HepG2 (cell line): Measurements from ENCODE around the gene CEP250. TPM values are rescaled to one million over a fixed set of nuclear protein-coding genes. Genes with fewer than 3 reads are reported as not detected.

Experiments
- ATAC-seq: fragments of 200-7000 bp; cut with Tn5 transposase; 3 replicates; pipeline ENCODE4 v1.9.1; 2020; ENCODE audit warnings: mild to moderate bottlenecking, moderate library complexity
- BruUV-seq: library from RNA; stranded (reverse); fragments of 400-500 nt; replicated peaks from 2 replicates; lab custom pipeline; 2021; lab: Mats Ljungman, UMichigan
- CTCF ChIA-PET: fragments of 300-600 bp; formaldehyde crosslinking; extraction: SDS; loops from one replicate; lab custom pipeline; 2021; ENCODE audit warnings: low total read pairs, inconsistent platforms, low intra/inter-chr PET ratio; lab: Yijun Ruan, JAX
- POLR2A ChIA-PET: fragments of 350-600 bp; sonication (Branson Sonifier 250); formaldehyde crosslinking; loops from one replicate; lab custom pipeline; 2020; ENCODE audit warnings: antibody characterized with exemption, inconsistent platforms; lab: Yijun Ruan, JAX
- DNase-seq: peaks from one replicate; pipeline ENCODE4 v3.0.0-alpha.2; 2015; ENCODE audit warnings: low spot score
- FAIRE-seq: peaks from 3 replicates; lab custom pipeline; 2011; peaks lifted over from hg19 to GRCh38; lab: Jason Lieb, UNC
- H2AFZ ChIP-seq: one replicate; pipeline ENCODE4 v1.6.1; 2011; ENCODE audit warnings: low read length, inconsistent platforms
- H3K27ac ChIP-seq: fragments of 300-600 bp; 3 replicates; pipeline ENCODE4 v1.8.0; 2011; ENCODE audit warnings: mixed run types, mild to moderate bottlenecking, mixed read lengths, low read length, inconsistent platforms; ENCODE audit not compliant: insufficient read depth; ENCODE audit errors: extremely low read length
- H3K27me3 ChIP-seq, 2 experiments: fragments of 200-600 bp in 1 of 2; 2 replicates in 1 of 2; 3 replicates in 1 of 2; pipeline versions ENCODE4 v1.6.0 to v1.8.0; 2011; ENCODE audit warnings: low read length in 2 of 2, mild to moderate bottlenecking in 2 of 2, moderate library complexity in 2 of 2, inconsistent platforms in 1 of 2; ENCODE audit not compliant: insufficient read depth in 2 of 2, control insufficient read depth in 1 of 2
- H3K36me3 ChIP-seq, 2 experiments: fragments of 200-600 bp in 1 of 2; replicated peaks in 1 of 2; 2 replicates in 1 of 2; 3 replicates in 1 of 2; pipeline versions ENCODE4 v1.5.1 to v1.8.0; 2011; ENCODE audit warnings: low read length in 2 of 2, inconsistent platforms in 1 of 2; ENCODE audit not compliant: insufficient read depth in 2 of 2, control insufficient read depth in 1 of 2
- H3K4me1 ChIP-seq: 2 replicates; pipeline ENCODE4 v1.5.1; 2012; ENCODE audit warnings: low read length, inconsistent platforms; ENCODE audit not compliant: insufficient read depth
- H3K4me2 ChIP-seq: 2 replicates; pipeline ENCODE4 v1.6.0; 2011; ENCODE audit warnings: low read depth, low read length, inconsistent platforms
- H3K4me3 ChIP-seq, 3 experiments: fragments of 200-600 bp in 1 of 3; sonication (generic), shearing (Covaris generic) in 1 of 3; replicated peaks in 1 of 3; 2 replicates each; pipeline ENCODE4 v1.5.1; 2011 to 2016; ENCODE audit warnings: low read length in 3 of 3, inconsistent platforms in 2 of 3, low read depth in 2 of 3, mild to moderate bottlenecking in 2 of 3, control low read depth in 1 of 3, mixed read lengths in 1 of 3; ENCODE audit not compliant: insufficient read depth in 1 of 3
- H3K79me2 ChIP-seq: one replicate; pipeline ENCODE4 v1.6.1; 2011; ENCODE audit warnings: low read length, inconsistent platforms; ENCODE audit not compliant: insufficient read depth
- H3K9ac ChIP-seq: 2 replicates; pipeline ENCODE4 v1.6.0; 2011; ENCODE audit warnings: mild to moderate bottlenecking, low read depth, low read length, inconsistent platforms; ENCODE audit not compliant: insufficient read depth
- H3K9me3 ChIP-seq: 2 replicates; pipeline ENCODE4 v1.5.1; 2012; ENCODE audit warnings: mild to moderate bottlenecking, low read length
- H4K20me1 ChIP-seq: 2 replicates; pipeline ENCODE4 v1.6.0; 2011; ENCODE audit warnings: inconsistent platforms, mild to moderate bottlenecking, low read length, moderate library complexity; ENCODE audit not compliant: insufficient read depth
- EHMT2 ChIP-seq: fragments of 200-600 bp; sonication (generic); IDR thresholded peaks from 2 replicates; pipeline ENCODE4 v1.7.0; 2017; ENCODE audit warnings: antibody characterized with exemption, low read depth, low read length, borderline replicate concordance
- IKZF5 ChIP-seq: IDR thresholded peaks from 2 replicates; pipeline ENCODE4 v1.6.1; 2018; ENCODE audit warnings: missing genetic modification reagents, mild to moderate bottlenecking, missing compliant biosample characterization
- MTA1 ChIP-seq: sonication (generic); formaldehyde crosslinking; IDR thresholded peaks from 2 replicates; pipeline ENCODE4 v1.4.0; 2020; ENCODE audit warnings: missing genetic modification reagents, mild to moderate bottlenecking, borderline replicate concordance
- MXD4 ChIP-seq: IDR thresholded peaks from 2 replicates; pipeline ENCODE4 v1.6.1; 2016; ENCODE audit warnings: mild to moderate bottlenecking, missing biosample characterization, missing genetic modification reagents
- NFIB ChIP-seq: sonication (generic); formaldehyde crosslinking; IDR thresholded peaks from 2 replicates; pipeline ENCODE4 v1.9.0; 2021; ENCODE audit warnings: missing genetic modification reagents, mild to moderate bottlenecking, borderline replicate concordance
- PAF1 ChIP-seq: IDR thresholded peaks from 2 replicates; pipeline ENCODE4 v1.6.1; 2016; ENCODE audit warnings: missing genetic modification reagents, missing compliant biosample characterization
- PRDM15 ChIP-seq: sonication (generic); formaldehyde crosslinking; IDR thresholded peaks from 2 replicates; pipeline ENCODE4 v1.4.0; 2020; ENCODE audit warnings: missing genetic modification reagents
- RBM22 ChIP-seq: fragments of 200-400 bp; formaldehyde crosslinking; optimal IDR thresholded peaks from 2 replicates; pipeline ENCODE3; 2017; ENCODE audit warnings: mild to moderate bottlenecking, low read length, moderate library complexity
- SALL2 ChIP-seq: sonication (generic); formaldehyde crosslinking; IDR thresholded peaks from 2 replicates; pipeline ENCODE4 v1.8.1; 2023; ENCODE audit warnings: mild to moderate bottlenecking, missing genetic modification reagents, inconsistent platforms
- STAG1 ChIP-seq: sonication (generic); formaldehyde crosslinking; IDR thresholded peaks from 2 replicates; pipeline ENCODE4 v1.4.0; 2020; ENCODE audit warnings: missing genetic modification reagents
- ZNF24 ChIP-seq: fragments of 450-650 bp; IDR thresholded peaks from 2 replicates; pipeline ENCODE4 v1.6.1; 2017; ENCODE audit warnings: antibody characterized with exemption, mild to moderate bottlenecking
- ZNF569 ChIP-seq: sonication (generic); formaldehyde crosslinking; IDR thresholded peaks from 2 replicates; pipeline ENCODE4 v1.5.0; 2020; ENCODE audit warnings: mild to moderate bottlenecking, missing genetic modification reagents, moderate library complexity, borderline replicate concordance
- WGBS: methylation state at CpG from one replicate; pipeline ENCODE4 v1.1.6; 2017; ENCODE audit warnings: low lambda C conversion rate; 5-methylcytosine and 5-hydroxymethylcytosine counted together
- in situ Hi-C: cut with HindIII; loops from 2 replicates; pipeline ENCODE4 v1.10.0; 2017; ENCODE audit warnings: low pct_unique_long_range_greater_than_20kb; ENCODE audit not compliant: extremely low pct_ligation_motif_present
- intact Hi-C: fragments of 100-400 bp; cut with micrococcal nuclease; formaldehyde crosslinking; loops from one replicate; pipeline ENCODE4 v1.10.0; 2022; ENCODE audit not compliant: unreplicated experiment
- polyA plus RNA-seq, 8 experiments: library from polyadenylated mRNA; depleted of rRNA in 3 of 8; stranded (reverse) in 7 of 8; unstranded in 1 of 8; fragments of >200 nt; fragmentation: Illumina TruSeq in 4 of 8; extraction: Trizol in 4 of 8; gene quantifications; 2 replicates each; pipeline versions ENCODE4 v1.2.1 to v1.2.3, GENCODE V29; 2011 to 2016; ENCODE audit warnings: low read depth in 4 of 8, missing spikeins in 1 of 8, mixed read lengths in 1 of 8; ENCODE audit not compliant: insufficient read depth in 1 of 8
- total RNA-seq, 5 experiments: library from RNA; depleted of rRNA; stranded (reverse); fragments of >200 nt; fragmentation: Illumina TruSeq; extraction: Trizol; gene quantifications; 2 replicates each; pipeline ENCODE4 v1.2.3, GENCODE V29; 2016; ENCODE audit warnings: low read depth in 1 of 5

The CEP250 gene
- total and polyA plus RNA-seq, 2 of the 13 experiments (the other 11 are each of a cell fraction or from before 2014, with no cell fraction given) = 28.8 to 55.3 TPM

- H3K27me3 ChIP-seq = no peaks in the 10 kb centered on the region
- intact Hi-C loops = no loop called here
- peaks cover 13% of the 10 kb centered on the region for H3K4me1 ChIP-seq
- 86% methylated on average over 3 of the region's 3 CpGs for WGBS
- no peak overlapping the region for H3K4me2 ChIP-seq
- no peaks in the 10 kb centered on the region for H3K79me2 ChIP-seq
- TF ChIP-seq ZNF569 (CRISPR knock-in tag) (no peak), STAG1 (no peak), SALL2 (no peak), ZNF24 (no peak), MXD4 (CRISPR knock-in tag) (no peak), EHMT2 (no peak), RBM22 (peak; percentile 35)
- no peak for DNase-seq
- peaks cover 12 to 28% of the 10 kb centered on the region in 2 experiments for H3K36me3 ChIP-seq
- peak; percentile 7; the same call in 2 of the 3 replicates for ATAC-seq
- in situ Hi-C loops = no loop called here
- H3K4me3 ChIP-seq = no peak overlapping the region
- TSS peak; percentile 18 for BruUV-seq
- no peaks in the 10 kb centered on the region for H4K20me1 ChIP-seq
- no peak for FAIRE-seq
- ChIA-PET POLR2A (interaction anchor here (1.6 kb wide), 1 partner anchor 26 kb away, joined by 4 read pairs; the partner anchor contains the start of gene ERGIC3), CTCF (no interaction called here)
- no peak overlapping the region for H2AFZ ChIP-seq
- H3K27ac ChIP-seq = no peak overlapping the region
- no peak overlapping the region for H3K9ac ChIP-seq
- no peaks in the 10 kb centered on the region for H3K9me3 ChIP-seq
Measured at GRCh38 chr20:35515949-35516645, 60.7 kb downstream of the CEP250 start.

- H3K4me3 ChIP-seq = no peak overlapping the region
- in situ Hi-C loops = no loop called here
- peaks cover 13% of the 10 kb centered on the region for H3K4me1 ChIP-seq
- H4K20me1 ChIP-seq = no peaks in the 10 kb centered on the region
- H3K36me3 ChIP-seq = peaks cover 9 to 18% of the 10 kb centered on the region in 2 experiments
- no peak for FAIRE-seq
- POLR2A ChIA-PET = interaction anchor here (1.1 to 1.6 kb wide), 2 partner anchors 23 to 25 kb away, joined by 3 to 4 read pairs; partner anchors contain the start of gene ERGIC3
- DNase-seq = no peak
- no peaks in the 10 kb centered on the region for H3K27me3 ChIP-seq
- no peak overlapping the region for H3K4me2 ChIP-seq
- H3K9me3 ChIP-seq = no peaks in the 10 kb centered on the region
- intact Hi-C loops = no loop called here
- H3K9ac ChIP-seq = no peak overlapping the region
- no peak overlapping the region for H2AFZ ChIP-seq
- CTCF ChIA-PET = no interaction called here
- BruUV-seq = no TSS peak
- no peak overlapping the region for H3K27ac ChIP-seq
- ATAC-seq = no peak
- WGBS = 96% methylated on average over 1 of the region's 1 CpG
- no peaks in the 10 kb centered on the region for H3K79me2 ChIP-seq
- TF ChIP-seq PRDM15 (no peak), PAF1 (CRISPR knock-in tag) (no peak), IKZF5 (CRISPR knock-in tag) (no peak), NFIB (CRISPR knock-in tag) (peak; percentile 52; the same call in 1 of the 2 replicates), MTA1 (CRISPR knock-in tag) (0 out of 2 replicates have a peak, but pooled peaks have one; percentile 14)
Measured at GRCh38 chr20:35517125-35517524, 61.7 kb downstream of the CEP250 start.
